ENCODE results near the gene HEXIM1.

The HEXIM1 gene

DNA sequence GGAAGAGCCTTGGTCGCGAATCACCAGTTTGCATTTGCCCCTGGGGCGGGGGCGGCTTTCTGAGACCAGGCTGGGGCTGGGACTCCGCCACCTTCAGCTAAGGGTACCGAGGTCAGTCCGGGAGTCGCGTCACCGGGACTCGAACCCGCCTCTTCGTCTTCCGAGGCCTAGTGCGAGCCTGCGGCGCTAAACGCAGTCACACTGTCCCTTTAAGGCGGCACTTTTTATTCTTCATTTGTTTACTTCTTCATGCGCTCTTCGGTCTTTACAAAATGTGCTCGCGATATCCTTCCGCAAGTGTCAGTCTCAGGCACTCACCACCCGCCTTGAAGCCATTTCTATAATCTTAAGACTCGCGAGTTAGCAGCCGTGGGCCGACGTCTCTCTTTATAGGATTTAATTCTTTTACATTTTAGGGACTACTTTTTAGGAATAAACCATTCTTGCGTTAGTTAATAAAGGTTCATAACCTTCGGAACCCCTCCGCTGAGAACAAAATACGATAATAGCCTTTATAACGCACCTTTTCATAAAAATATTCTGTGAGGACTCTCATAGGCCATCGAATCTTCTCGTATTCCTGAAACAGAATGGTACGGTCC is 593 bp upstream of the HEXIM1 start:
- peak; percentile 90 for DNase-seq

DNA sequence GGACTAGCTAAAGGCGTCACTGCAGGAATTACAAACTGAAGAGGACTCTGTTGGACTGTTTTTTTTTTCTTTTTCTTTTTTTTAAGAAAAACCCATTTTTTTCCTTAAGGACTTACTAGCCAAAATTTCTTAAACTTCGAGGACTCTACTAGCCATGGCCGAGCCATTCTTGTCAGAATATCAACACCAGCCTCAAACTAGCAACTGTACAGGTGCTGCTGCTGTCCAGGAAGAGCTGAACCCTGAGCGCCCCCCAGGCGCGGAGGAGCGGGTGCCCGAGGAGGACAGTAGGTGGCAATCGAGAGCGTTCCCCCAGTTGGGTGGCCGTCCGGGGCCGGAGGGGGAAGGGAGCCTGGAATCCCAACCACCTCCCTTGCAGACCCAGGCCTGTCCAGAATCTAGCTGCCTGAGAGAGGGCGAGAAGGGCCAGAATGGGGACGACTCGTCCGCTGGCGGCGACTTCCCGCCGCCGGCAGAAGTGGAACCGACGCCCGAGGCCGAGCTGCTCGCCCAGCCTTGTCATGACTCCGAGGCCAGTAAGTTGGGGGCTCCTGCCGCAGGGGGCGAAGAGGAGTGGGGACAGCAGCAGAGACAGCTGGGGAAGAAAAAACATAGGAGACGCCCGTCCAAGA is 878 bp downstream of the HEXIM1 start:
- DNase-seq: peak; percentile 88

DNA sequence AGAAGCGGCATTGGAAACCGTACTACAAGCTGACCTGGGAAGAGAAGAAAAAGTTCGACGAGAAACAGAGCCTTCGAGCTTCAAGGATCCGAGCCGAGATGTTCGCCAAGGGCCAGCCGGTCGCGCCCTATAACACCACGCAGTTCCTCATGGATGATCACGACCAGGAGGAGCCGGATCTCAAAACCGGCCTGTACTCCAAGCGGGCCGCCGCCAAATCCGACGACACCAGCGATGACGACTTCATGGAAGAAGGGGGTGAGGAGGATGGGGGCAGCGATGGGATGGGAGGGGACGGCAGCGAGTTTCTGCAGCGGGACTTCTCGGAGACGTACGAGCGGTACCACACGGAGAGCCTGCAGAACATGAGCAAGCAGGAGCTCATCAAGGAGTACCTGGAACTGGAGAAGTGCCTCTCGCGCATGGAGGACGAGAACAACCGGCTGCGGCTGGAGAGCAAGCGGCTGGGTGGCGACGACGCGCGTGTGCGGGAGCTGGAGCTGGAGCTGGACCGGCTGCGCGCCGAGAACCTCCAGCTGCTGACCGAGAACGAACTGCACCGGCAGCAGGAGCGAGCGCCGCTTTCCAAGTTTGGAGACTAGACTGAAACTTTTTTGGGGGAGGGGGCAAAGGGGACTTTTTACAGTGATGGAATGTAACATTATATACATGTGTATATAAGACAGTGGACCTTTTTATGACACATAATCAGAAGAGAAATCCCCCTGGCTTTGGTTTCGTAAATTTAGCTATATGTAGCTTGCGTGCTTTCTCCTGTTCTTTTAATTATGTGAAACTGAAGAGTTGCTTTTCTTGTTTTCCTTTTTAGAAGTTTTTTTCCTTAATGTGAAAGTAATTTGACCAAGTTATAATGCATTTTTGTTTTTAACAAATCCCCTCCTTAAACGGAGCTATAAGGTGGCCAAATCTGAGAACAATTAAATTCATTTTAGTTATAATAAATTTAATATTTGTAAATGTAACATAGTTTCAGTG is 1.7 kb downstream of the HEXIM1 start:
- DNase-seq: peak; percentile 74

GRCh38 chr17:45150911-45151809 is 2.9 kb downstream of the HEXIM1 start:
- no peak for DNase-seq

- DNase-seq: no peak
Measured at GRCh38 chr17:45155029-45155428, 6.8 kb downstream of the HEXIM1 start.

GRCh38 chr17:45155483-45155882 is 7.2 kb downstream of the HEXIM1 start:
- no peak for DNase-seq

DNA sequence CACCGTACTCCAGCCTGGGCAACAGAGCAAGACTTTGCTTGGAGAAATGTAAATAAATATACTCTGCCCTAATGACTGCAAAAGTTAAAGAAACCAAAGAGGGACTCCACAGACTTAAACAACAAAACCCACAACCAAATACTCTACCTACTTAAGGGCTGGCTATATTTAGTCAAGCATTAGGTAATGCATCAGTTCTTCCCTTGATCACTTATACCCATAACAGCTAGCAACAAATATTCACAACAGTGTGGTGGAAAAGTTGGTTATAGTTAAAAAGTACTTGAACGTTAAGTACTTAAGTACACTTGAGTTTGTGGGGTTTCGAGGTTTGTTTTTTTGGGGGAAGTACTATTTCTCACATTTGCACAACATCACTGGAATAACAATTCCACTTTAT is 8.0 kb downstream of the HEXIM1 start:
- DNase-seq: no peak

DNA sequence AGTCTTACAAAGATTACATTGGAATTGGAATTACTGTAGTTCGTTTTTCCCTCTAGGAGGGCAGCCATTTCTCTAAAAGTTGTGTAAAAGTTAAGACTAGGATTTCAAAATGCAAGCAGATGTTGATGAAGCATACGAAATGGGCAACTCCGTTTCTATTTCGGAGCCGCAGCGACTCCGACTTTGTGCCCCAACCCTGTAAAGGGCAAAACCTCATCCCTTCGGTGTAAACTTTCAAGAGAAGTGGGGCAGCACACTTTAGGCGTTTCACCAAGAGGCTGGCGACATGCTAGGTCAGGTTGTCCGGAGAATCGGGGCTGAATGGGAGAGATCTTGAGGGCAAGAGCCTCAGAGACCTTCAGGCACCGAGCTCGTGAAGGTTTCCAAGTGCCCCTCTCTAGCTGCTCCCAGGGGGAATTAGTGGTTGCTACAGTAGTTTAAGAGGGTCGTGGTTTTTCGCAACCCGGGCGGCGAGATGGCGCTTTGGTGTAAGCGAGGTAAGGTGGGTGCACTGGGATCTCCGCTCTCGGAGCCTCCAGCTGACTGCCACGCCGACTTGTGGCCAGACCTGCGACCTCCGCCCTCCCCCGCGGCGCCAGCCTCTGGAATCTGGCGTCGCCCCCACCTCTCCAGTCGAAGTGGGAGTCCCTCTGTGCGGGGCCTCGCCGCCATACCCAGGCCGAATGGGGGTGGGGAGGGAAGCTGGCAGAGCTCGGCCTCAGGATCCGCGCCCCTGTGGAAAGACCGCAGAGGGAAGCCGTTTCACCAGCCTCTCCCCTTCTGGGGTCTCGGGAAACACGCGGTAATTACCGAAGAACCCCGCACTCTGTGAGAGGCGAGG is 12.4 kb downstream of the HEXIM1 start:
- peak; percentile 81 for DNase-seq

GRCh38 chr17:45161288-45162024 is 13.2 kb downstream of the HEXIM1 start, which contains the start of gene HEXIM2:
Gene HEXIM2 (plus strand): TSS chr17:45161875. CDS start chr17:45162794, 919 bp downstream.
- DNase-seq: peak; percentile 94

GRCh38 chr17:45162025-45162687 is 13.9 kb downstream of the HEXIM1 start:
- no peak for DNase-seq

DNA sequence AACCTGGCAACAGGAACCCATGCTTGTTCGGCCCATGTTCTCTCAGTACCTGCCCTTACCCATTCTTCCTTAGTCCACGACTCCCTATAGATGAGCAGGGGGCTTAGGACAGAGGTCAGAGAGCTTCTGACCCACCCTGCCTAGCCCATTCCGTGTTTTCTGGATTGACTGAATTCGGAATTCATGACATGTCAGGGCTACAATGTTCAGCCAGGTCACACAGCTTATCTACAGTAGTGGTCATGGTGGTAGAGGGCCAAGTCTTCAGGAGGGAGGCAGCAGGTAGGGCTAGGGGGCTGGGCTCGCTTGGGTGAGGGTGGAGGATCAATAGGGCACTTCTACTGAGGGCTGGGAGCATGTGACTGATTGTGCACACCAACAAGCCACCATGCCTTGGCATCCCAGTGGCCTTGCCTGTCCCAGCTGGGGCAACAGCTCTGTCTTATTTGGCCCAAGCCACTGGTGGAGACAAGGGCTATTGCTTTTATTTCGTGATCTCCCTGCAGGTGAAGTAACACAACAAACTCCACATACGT is 16.5 kb downstream of the HEXIM1 start:
- no peak for DNase-seq

- DNase-seq: no peak
Measured at GRCh38 chr17:45168991-45169752, 20.9 kb downstream of the HEXIM1 start.

DNA sequence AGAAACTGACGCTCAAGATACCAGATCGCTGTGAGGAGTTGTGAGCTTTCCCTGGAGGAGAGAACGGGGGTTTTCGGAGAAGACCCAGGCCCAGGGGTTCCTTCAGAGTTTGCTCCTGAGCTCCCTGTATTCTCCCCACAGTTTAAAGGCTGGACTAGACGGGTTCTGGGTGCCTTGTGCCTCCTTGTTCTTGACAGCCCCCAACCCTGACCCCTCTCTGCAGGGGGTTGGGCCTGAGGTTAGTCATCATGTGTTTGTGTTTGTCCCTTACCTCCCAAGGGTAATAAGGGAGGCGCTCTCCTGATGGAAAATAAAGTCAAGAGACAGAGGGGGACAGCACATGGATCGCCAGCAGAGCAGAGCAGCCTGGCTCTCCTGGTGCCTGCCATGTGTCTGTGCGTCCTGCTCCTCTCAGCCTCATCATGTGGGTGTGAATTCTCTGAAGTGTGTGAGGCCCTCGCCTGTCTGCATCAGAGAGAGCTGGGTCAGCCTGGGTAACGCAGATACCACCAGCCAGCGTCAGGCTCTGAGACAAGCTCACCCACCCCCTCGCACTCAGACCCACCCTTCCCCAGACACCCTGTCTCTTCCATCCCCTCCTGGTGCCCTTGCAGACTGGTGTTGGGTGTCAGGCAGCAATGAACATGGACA is 22.1 kb downstream of the HEXIM1 start:
- DNase-seq: no peak

- DNase-seq: no peak
Measured at GRCh38 chr17:45170931-45171337, 22.7 kb downstream of the HEXIM1 start.

GRCh38 chr17:45171338-45172231 is 23.3 kb downstream of the HEXIM1 start:
- no peak for DNase-seq

GRCh38 chr17:45172232-45172540 is 23.9 kb downstream of the HEXIM1 start:
- no peak for DNase-seq

DNA sequence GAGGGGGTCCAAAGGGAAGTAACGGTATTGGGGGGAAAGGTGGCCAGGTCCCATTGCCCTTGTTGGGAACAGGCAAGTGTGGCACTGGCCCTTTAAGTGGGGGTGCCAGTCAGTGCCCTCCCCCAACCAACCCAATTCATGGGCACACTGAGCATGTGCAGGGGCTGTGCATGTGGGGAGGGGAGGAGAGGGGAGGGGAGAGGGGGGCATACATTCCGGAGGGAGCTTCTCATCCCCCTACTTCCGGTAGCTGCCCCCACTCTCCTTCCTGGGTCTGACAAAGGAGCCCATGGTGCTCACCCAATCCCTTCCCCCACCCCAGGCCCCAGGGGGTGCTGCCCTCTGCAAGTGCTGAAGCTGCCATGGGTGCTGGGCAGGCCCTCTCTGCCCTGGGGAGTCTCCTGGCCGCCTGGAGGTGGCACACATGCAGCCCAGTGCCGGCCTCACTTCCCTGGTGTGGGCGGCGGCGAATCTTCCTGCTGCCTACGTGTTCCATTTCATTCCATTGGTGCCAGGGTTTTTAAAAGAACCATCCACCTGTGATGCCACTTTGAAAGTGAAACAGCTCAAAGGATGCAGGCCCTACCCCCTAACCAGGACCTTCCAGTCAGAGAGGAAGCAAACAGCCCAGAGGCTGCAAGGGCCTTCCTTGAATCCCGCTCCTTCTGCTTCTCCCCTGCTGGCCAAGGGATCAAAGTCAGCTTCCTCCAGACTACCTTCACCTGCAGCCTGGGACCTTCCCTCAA is 24.4 kb downstream of the HEXIM1 start:
- peak; percentile 78 for DNase-seq

Measured in activated CD8-positive, alpha-beta memory T cell treated with anti-CD3 and anti-CD28 coated beads, Interleukin-2, amount 50 U/mL, for 48 hours (primary cell).